HG03196 (cell line): ENCODE results near the gene TSHZ2.
"Not testable (repeated sequence)": the region's sequence is repeated elsewhere in the genome, so short reads cannot be mapped to it uniquely, and the experiment has no call there.

Experiments used
- ATAC-seq: cut with Tn5 transposase; IDR thresholded peaks from one replicate; pipeline ENCODE4 v1.9.1; 2021; ENCODE audit not compliant: unreplicated experiment

TSHZ2 gene

GRCh38 chr20:53399083-53399482 lies 426.9 kb downstream of the TSHZ2 start:
- ATAC-seq, result no peak

GRCh38 chr20:53399592-53400335 lies 427.6 kb downstream of the TSHZ2 start:
- no peak for ATAC-seq

- no peak for ATAC-seq
Observed at GRCh38 chr20:53402233-53403005, 430.3 kb downstream of the TSHZ2 start.

- no peak for ATAC-seq
Observed at GRCh38 chr20:53403029-53403428, 430.9 kb downstream of the TSHZ2 start.

GRCh38 chr20:53405139-53405538 lies 433.0 kb downstream of the TSHZ2 start:
- no peak for ATAC-seq

- no peak for ATAC-seq
Observed at GRCh38 chr20:53406580-53406979, 434.4 kb downstream of the TSHZ2 start.

- ATAC-seq, result no peak
Observed at GRCh38 chr20:53408691-53409446, 436.7 kb downstream of the TSHZ2 start.

- no peak for ATAC-seq
Observed at GRCh38 chr20:53409447-53409717, 437.2 kb downstream of the TSHZ2 start.

GRCh38 chr20:53411129-53411528 lies 439.0 kb downstream of the TSHZ2 start:
- ATAC-seq, result no peak

- no peak for ATAC-seq
Observed at GRCh38 chr20:53411891-53412290, 439.7 kb downstream of the TSHZ2 start.

- no peak for ATAC-seq
Observed at GRCh38 chr20:53412577-53413185, 440.5 kb downstream of the TSHZ2 start.

- peak; percentile 83 for ATAC-seq
Observed at GRCh38 chr20:53413186-53413631, 441.1 kb downstream of the TSHZ2 start.

GRCh38 chr20:53413845-53414244 lies 441.7 kb downstream of the TSHZ2 start:
- not testable (repeated sequence) for ATAC-seq

- no peak for ATAC-seq
Observed at GRCh38 chr20:53419693-53420460, 447.7 kb downstream of the TSHZ2 start.

GRCh38 chr20:53421343-53421742 lies 449.2 kb downstream of the TSHZ2 start:
- ATAC-seq, result no peak

GRCh38 chr20:53422039-53422438 lies 449.9 kb downstream of the TSHZ2 start:
- no peak for ATAC-seq

GRCh38 chr20:53423587-53424146 lies 451.5 kb downstream of the TSHZ2 start:
- ATAC-seq, result no peak

- no peak for ATAC-seq
Observed at GRCh38 chr20:53425481-53425880, 453.3 kb downstream of the TSHZ2 start.

GRCh38 chr20:53425941-53426340 lies 453.8 kb downstream of the TSHZ2 start:
- ATAC-seq, result no peak

- no peak for ATAC-seq
Observed at GRCh38 chr20:53426766-53427312, 454.7 kb downstream of the TSHZ2 start.
